ENCODE measurements around the gene EPB41L3. TPM values are rescaled to one million over a fixed set of nuclear protein-coding genes. Genes with fewer than 3 reads are reported as not detected.

EPB41L3 gene
- total RNA-seq, 4 donors from 2014 or later: 27.3 to 40.4 (median 34.6) TPM

- 95 to 98% methylated on average over 8 of the region's 8 CpGs for WGBS, 2 donors
- intact Hi-C loops (cut with DNase I): no loop called here
- Histone ChIP-seq H3K4me1 (no peaks in the 10 kb centered on the region), H3K36me3 (no peaks in the 10 kb centered on the region), H3K27ac (no peak overlapping the region), H3K4me3 (replicated peaks in 1 of 3) (no peak overlapping the region), H3K9me3 (no peaks in the 10 kb centered on the region), H3K27me3 (no peaks in the 10 kb centered on the region)
- no peak for DNase-seq
- TF ChIP-seq POLR2A (IDR thresholded peaks at IDR 0.05): no peak
- TF ChIP-seq, protein P1, sequence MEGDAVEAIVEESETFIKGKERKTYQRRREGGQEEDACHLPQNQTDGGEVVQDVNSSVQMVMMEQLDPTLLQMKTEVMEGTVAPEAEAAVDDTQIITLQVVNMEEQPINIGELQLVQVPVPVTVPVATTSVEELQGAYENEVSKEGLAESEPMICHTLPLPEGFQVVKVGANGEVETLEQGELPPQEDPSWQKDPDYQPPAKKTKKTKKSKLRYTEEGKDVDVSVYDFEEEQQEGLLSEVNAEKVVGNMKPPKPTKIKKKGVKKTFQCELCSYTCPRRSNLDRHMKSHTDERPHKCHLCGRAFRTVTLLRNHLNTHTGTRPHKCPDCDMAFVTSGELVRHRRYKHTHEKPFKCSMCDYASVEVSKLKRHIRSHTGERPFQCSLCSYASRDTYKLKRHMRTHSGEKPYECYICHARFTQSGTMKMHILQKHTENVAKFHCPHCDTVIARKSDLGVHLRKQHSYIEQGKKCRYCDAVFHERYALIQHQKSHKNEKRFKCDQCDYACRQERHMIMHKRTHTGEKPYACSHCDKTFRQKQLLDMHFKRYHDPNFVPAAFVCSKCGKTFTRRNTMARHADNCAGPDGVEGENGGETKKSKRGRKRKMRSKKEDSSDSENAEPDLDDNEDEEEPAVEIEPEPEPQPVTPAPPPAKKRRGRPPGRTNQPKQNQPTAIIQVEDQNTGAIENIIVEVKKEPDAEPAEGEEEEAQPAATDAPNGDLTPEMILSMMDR (IDR thresholded peaks at IDR 0.05): no peak
Observed at GRCh38 chr18:5506174-5506573, 37.6 kb downstream of the EPB41L3 start.

GRCh38 chr18:5503740-5504139 is 40.1 kb downstream of the EPB41L3 start:
- H3K4me1 ChIP-seq: no peaks in the 10 kb centered on the region
- intact Hi-C loops (cut with DNase I): no loop called here
- no peaks in the 10 kb centered on the region for H3K27me3 ChIP-seq
- no peaks in the 10 kb centered on the region for H3K9me3 ChIP-seq
- no peak overlapping the region for H3K4me3 ChIP-seq (replicated peaks in 1 of 3)
- no peak for DNase-seq
- no peaks in the 10 kb centered on the region for H3K36me3 ChIP-seq
- H3K27ac ChIP-seq: no peak overlapping the region
- TF ChIP-seq POLR2A (IDR thresholded peaks at IDR 0.05): no peak
- TF ChIP-seq, protein P1 (IDR thresholded peaks at IDR 0.05): no peak

DNA sequence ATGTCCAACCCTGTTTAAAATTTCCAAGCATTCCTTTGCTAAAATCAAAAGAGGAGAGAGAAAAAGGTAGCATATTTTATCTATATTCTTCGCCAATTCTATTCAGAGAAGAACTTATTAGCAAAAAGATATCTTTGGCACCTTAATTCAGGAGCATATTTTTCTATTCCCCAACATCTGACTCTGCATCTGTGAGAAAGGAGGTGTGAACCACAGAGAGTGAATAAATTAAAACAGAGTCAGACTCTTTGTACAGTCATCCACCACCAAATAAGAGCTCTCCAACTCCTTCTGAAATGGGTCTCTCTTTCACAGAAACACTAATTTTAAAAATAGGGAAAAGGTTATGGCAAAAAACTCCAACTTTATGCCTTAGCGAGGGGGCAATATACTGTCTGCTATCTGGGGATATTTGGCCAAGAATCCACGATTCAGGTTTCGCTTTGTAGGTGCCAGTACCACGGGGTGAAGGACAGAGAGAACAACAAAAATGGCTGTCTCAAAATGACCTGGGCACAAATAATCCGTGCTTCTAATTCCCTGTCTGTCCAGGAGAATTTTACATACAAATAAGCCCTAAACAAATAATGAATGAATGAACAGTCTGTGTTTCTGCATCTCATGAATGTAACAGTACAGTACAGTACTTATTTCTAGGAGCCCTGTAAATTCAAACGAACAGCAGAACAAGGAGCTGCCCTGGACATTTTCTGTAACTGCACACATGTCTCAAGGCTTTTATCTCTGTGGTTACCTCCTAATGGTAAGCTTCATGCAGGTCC is 43.4 kb downstream of the EPB41L3 start:
- DNase-seq: no peak
- no peak overlapping the region for H3K4me3 ChIP-seq (replicated peaks in 1 of 3)
- intact Hi-C loops (cut with DNase I): no loop called here
- no peaks in the 10 kb centered on the region for H3K9me3 ChIP-seq
- TF ChIP-seq POLR2A (IDR thresholded peaks at IDR 0.05): no peak
- TF ChIP-seq, protein P1 (IDR thresholded peaks at IDR 0.05): no peak
- 85 to 88% methylated on average over 7 of the region's 7 CpGs for WGBS, 2 donors
- no peaks in the 10 kb centered on the region for H3K27me3 ChIP-seq
- H3K4me1 ChIP-seq: no peaks in the 10 kb centered on the region
- H3K36me3 ChIP-seq: no peaks in the 10 kb centered on the region
- H3K27ac ChIP-seq: no peak overlapping the region

DNA sequence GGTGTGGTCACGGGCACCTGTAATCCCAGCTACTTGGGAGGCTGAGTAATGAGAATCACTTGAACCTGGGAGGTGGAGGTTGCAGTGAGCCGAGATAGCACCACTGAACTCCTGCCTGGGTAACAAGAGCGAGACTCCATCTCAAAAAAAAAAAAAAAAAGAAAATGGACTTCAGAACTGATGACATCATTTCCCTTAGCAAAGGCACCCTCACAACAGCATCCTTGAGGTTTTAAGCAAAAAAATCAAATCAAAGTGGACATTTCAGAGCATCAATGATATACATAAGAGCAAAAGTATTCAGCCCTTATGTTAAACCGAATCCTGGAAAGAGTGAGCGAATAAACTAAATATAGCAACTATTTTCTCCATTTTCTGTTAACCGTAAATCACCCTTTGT is 45.3 kb downstream of the EPB41L3 start:
- Histone ChIP-seq H3K9me3 (no peaks in the 10 kb centered on the region), H3K27ac (no peak overlapping the region), H3K27me3 (no peaks in the 10 kb centered on the region), H3K4me3 (replicated peaks in 1 of 3) (no peak overlapping the region), H3K4me1 (no peaks in the 10 kb centered on the region), H3K36me3 (no peaks in the 10 kb centered on the region)
- WGBS, 2 donors: 94 to 95% methylated on average over 6 of the region's 6 CpGs
- intact Hi-C loops (cut with DNase I): no loop called here
- TF ChIP-seq, protein P1 (IDR thresholded peaks at IDR 0.05): no peak
- no peak for TF ChIP-seq POLR2A (IDR thresholded peaks at IDR 0.05)
- DNase-seq: no peak

DNA sequence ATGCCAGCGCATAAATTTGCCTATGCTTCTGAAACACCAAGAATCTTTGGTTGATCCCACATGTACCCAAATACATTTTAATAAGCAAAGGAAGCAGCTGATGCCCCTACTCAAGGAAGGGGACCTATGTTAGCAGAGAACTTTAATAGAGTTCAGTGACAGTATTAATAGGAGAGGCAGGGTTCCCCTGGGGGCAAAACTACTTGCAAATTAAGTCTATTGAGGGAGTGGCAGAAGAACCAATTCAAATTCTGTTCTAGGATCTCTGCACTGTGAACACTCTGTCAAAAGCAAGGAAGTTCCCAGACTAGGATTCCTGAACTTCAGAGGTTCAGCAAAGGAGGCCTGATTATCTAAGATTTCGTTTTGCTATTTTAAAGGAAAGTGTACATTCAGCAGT is 47.5 kb downstream of the EPB41L3 start:
- whole genome bisulfite sequencing, 2 donors: 93 to 94% methylated on average over 2 of the region's 2 CpGs
- intact Hi-C loops (cut with DNase I): no loop called here
- H3K9me3 ChIP-seq: no peaks in the 10 kb centered on the region
- no peaks in the 10 kb centered on the region for H3K4me1 ChIP-seq
- no peak for DNase-seq
- no peak overlapping the region for H3K27ac ChIP-seq
- no peaks in the 10 kb centered on the region for H3K36me3 ChIP-seq
- H3K27me3 ChIP-seq: no peaks in the 10 kb centered on the region
- no peak for TF ChIP-seq POLR2A (IDR thresholded peaks at IDR 0.05)
- H3K4me3 ChIP-seq (replicated peaks in 1 of 3): no peak overlapping the region

All from thyroid gland (tissue), 4 donors.